IPS-18c (cell line): ENCODE measurements around the gene PTPRN2.

ENCODE experiments used
- H3K4me3 ChIP-seq: 2 replicates; pipeline ENCODE4 v1.7.0; 2013; ENCODE audit warnings: low read depth, mild to moderate bottlenecking, low read length, moderate library complexity; ENCODE audit not compliant: insufficient read depth
- H3K9me3 ChIP-seq: one replicate; pipeline ENCODE4 v1.6.1; 2013; ENCODE audit warnings: mild to moderate bottlenecking, low read length, moderate library complexity; ENCODE audit not compliant: control insufficient read depth, insufficient read depth

The PTPRN2 gene

GRCh38 chr7:158403013-158403821, 184.4 kb downstream of the PTPRN2 start:
- Histone ChIP-seq H3K9me3 (no peaks in the 10 kb centered on the region), H3K4me3 (no peak overlapping the region)

GRCh38 chr7:158402471-158402870, 185.2 kb downstream of the PTPRN2 start:
- H3K4me3 ChIP-seq = no peak overlapping the region
- H3K9me3 ChIP-seq = no peaks in the 10 kb centered on the region

- no peak overlapping the region for H3K4me3 ChIP-seq
- no peaks in the 10 kb centered on the region for H3K9me3 ChIP-seq
Measured at GRCh38 chr7:158401826-158402225, 185.8 kb downstream of the PTPRN2 start.

GRCh38 chr7:158401295-158401694, 186.3 kb downstream of the PTPRN2 start:
- no peak overlapping the region for H3K4me3 ChIP-seq
- H3K9me3 ChIP-seq = no peaks in the 10 kb centered on the region

- no peaks in the 10 kb centered on the region for H3K9me3 ChIP-seq
- no peak overlapping the region for H3K4me3 ChIP-seq
Measured at GRCh38 chr7:158400601-158401225, 186.9 kb downstream of the PTPRN2 start.

GRCh38 chr7:158399762-158400161, 187.9 kb downstream of the PTPRN2 start:
- Histone ChIP-seq H3K9me3 (no peaks in the 10 kb centered on the region), H3K4me3 (no peak overlapping the region)

- no peaks in the 10 kb centered on the region for H3K9me3 ChIP-seq
- H3K4me3 ChIP-seq = no peak overlapping the region
Measured at GRCh38 chr7:158398750-158399149, 188.9 kb downstream of the PTPRN2 start.

- no peak overlapping the region for H3K4me3 ChIP-seq
- no peaks in the 10 kb centered on the region for H3K9me3 ChIP-seq
Measured at GRCh38 chr7:158397885-158398284, 189.7 kb downstream of the PTPRN2 start.

GRCh38 chr7:158396982-158397862, 190.4 kb downstream of the PTPRN2 start:
- Histone ChIP-seq H3K9me3 (no peaks in the 10 kb centered on the region), H3K4me3 (no peak overlapping the region)

- Histone ChIP-seq H3K9me3 (no peaks in the 10 kb centered on the region), H3K4me3 (no peak overlapping the region)
Measured at GRCh38 chr7:158396301-158396905, 191.2 kb downstream of the PTPRN2 start.

GRCh38 chr7:158395780-158396278, 191.8 kb downstream of the PTPRN2 start:
- Histone ChIP-seq H3K9me3 (no peaks in the 10 kb centered on the region), H3K4me3 (no peak overlapping the region)

GRCh38 chr7:158395349-158395748, 192.3 kb downstream of the PTPRN2 start:
- no peak overlapping the region for H3K4me3 ChIP-seq
- no peaks in the 10 kb centered on the region for H3K9me3 ChIP-seq

- Histone ChIP-seq H3K4me3 (no peak overlapping the region), H3K9me3 (no peaks in the 10 kb centered on the region)
Measured at GRCh38 chr7:158394936-158395335, 192.7 kb downstream of the PTPRN2 start.

- Histone ChIP-seq H3K4me3 (no peak overlapping the region), H3K9me3 (no peaks in the 10 kb centered on the region)
Measured at GRCh38 chr7:158393926-158394625, 193.5 kb downstream of the PTPRN2 start.

- no peak overlapping the region for H3K4me3 ChIP-seq
- H3K9me3 ChIP-seq = no peaks in the 10 kb centered on the region
Measured at GRCh38 chr7:158392251-158392650, 195.4 kb downstream of the PTPRN2 start.

GRCh38 chr7:158391541-158391940, 196.1 kb downstream of the PTPRN2 start:
- H3K9me3 ChIP-seq = no peaks in the 10 kb centered on the region

GRCh38 chr7:158391141-158391540, 196.5 kb downstream of the PTPRN2 start:
- Histone ChIP-seq H3K4me3 (no peak overlapping the region), H3K9me3 (no peaks in the 10 kb centered on the region)

More at GRCh38 chr7:158391541-158391940, 196.1 kb downstream of the PTPRN2 start:
- H3K4me3 ChIP-seq = no peak overlapping the region
